ENCODE measurements around the gene SOX15.

DNA sequence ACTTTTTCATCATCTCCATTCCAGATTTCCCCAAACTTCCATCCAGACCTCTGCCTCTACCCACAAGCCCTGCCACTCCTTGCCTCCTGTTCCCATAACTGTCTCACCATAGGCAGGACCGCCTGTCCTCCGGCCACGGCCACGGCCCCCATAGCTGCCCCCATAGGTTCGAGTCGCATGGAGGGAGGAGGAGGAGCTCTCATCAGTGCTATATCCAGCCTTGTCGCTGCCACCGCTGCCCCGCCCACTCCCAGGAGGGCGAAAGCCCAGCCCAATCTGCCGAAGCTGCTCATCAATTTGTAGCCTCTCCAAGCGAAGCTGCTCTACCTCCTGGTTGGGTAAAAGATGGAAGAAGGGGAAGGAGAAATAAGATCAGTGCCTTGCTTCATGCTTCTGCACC lies 3.4 kb upstream of the SOX15 start:
- TF ChIP-seq, protein P1, sequence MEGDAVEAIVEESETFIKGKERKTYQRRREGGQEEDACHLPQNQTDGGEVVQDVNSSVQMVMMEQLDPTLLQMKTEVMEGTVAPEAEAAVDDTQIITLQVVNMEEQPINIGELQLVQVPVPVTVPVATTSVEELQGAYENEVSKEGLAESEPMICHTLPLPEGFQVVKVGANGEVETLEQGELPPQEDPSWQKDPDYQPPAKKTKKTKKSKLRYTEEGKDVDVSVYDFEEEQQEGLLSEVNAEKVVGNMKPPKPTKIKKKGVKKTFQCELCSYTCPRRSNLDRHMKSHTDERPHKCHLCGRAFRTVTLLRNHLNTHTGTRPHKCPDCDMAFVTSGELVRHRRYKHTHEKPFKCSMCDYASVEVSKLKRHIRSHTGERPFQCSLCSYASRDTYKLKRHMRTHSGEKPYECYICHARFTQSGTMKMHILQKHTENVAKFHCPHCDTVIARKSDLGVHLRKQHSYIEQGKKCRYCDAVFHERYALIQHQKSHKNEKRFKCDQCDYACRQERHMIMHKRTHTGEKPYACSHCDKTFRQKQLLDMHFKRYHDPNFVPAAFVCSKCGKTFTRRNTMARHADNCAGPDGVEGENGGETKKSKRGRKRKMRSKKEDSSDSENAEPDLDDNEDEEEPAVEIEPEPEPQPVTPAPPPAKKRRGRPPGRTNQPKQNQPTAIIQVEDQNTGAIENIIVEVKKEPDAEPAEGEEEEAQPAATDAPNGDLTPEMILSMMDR (conservative IDR thresholded peaks at IDR 0.05; ENCODE audit: low read length): no peak
- TF ChIP-seq EZH2phosphoT487 (IDR thresholded peaks at IDR 0.05; ENCODE audit: borderline replicate concordance): no peak
